B cell (primary cell): ENCODE results near the gene WFIKKN2. TPM values are rescaled to one million over a fixed set of nuclear protein-coding genes. Genes with fewer than 3 reads are reported as not detected.
A peak's percentile ranks its signal among the peaks of the same experiment; 100 is the strongest.

Experiments
- ATAC-seq: fragments of 200-7000 bp; cut with Tn5 transposase; one replicate; pipeline ENCODE4 v1.10.0; 2021; ENCODE audit warnings: low read depth, mild to moderate bottlenecking, moderate number of reproducible peaks, moderate library complexity
- CTCF ChIA-PET: fragments of 350-600 bp; sonication (Branson Sonifier 250); formaldehyde crosslinking; loops from one replicate; lab custom pipeline; 2021; ENCODE audit warnings: antibody characterized with exemption, inconsistent platforms; lab: Charles Lee
- POLR2A ChIA-PET: fragments of 350-600 bp; sonication (Branson Sonifier 250); formaldehyde crosslinking; loops from one replicate; lab custom pipeline; 2021; ENCODE audit warnings: antibody characterized with exemption; lab: Charles Lee
- DNase-seq: peaks from one replicate; pipeline ENCODE4 v3.0.0; 2013
- H2AFZ ChIP-seq: 2 replicates; pipeline ENCODE4 v1.6.1; 2012; ENCODE audit warnings: mild to moderate bottlenecking, low read depth, low read length; ENCODE audit not compliant: insufficient read depth, poor library complexity, severe bottlenecking
- H3K27ac ChIP-seq, 2 donors: 1 replicate in 1 of 2; 2 replicates in 1 of 2; pipeline ENCODE4 v1.5.1; 2012 to 2013; ENCODE audit warnings: low read length in 2 of 2, mild to moderate bottlenecking in 2 of 2, moderate library complexity in 1 of 2
- H3K27me3 ChIP-seq, 4 experiments: fragments of 200-600 bp in 1 of 4; sonication (generic) in 1 of 4; replicated peaks in 1 of 4; 1 replicate in 2 of 4; 2 replicates in 2 of 4; pipeline versions ENCODE4 v1.6.1 to v1.7.0; 2013 to 2016; ENCODE audit warnings: low read length in 3 of 4, mild to moderate bottlenecking in 2 of 4, mixed read lengths in 1 of 4, moderate library complexity in 1 of 4; ENCODE audit not compliant: insufficient read depth in 4 of 4, control insufficient read depth in 3 of 4; ENCODE audit errors: control extremely low read depth in 1 of 4
- H3K36me3 ChIP-seq, 2 experiments: replicated peaks in 1 of 2; 1 replicate in 1 of 2; 2 replicates in 1 of 2; pipeline versions ENCODE4 v1.6.1 to v1.7.1; 2013; ENCODE audit warnings: low read length in 1 of 2; ENCODE audit not compliant: insufficient read depth in 2 of 2, control insufficient read depth in 1 of 2; ENCODE audit errors: control extremely low read depth in 1 of 2, extremely low read depth in 1 of 2
- H3K4me1 ChIP-seq, 2 donors: fragments of 200-600 bp in 1 of 2; sonication (generic) in 1 of 2; 1 replicate in 1 of 2; 2 replicates in 1 of 2; pipeline versions ENCODE4 v1.5.1 to v1.6.1; 2013 to 2017; ENCODE audit warnings: low read length in 2 of 2; ENCODE audit not compliant: control insufficient read depth in 2 of 2, insufficient read depth in 2 of 2
- H3K4me2 ChIP-seq: replicated peaks from 2 replicates; pipeline ENCODE3; 2012; ENCODE audit warnings: mild to moderate bottlenecking, low read depth, low read length; ENCODE audit not compliant: poor library complexity, severe bottlenecking
- H3K4me3 ChIP-seq, 5 experiments: fragments of 200-600 bp in 1 of 5; sonication (generic) in 1 of 5; 1 replicate in 3 of 5; 2 replicates in 2 of 5; pipeline versions ENCODE4 v1.5.1 to v1.7.0; 2011 to 2016; ENCODE audit warnings: low read length in 4 of 5, mild to moderate bottlenecking in 4 of 5, low read depth in 2 of 5, control low read depth in 1 of 5, moderate library complexity in 1 of 5; ENCODE audit not compliant: insufficient read depth in 1 of 5; ENCODE audit errors: control extremely low read depth in 1 of 5, extremely low read depth in 1 of 5
- H3K79me2 ChIP-seq: fragments of 200-600 bp; sonication (generic); one replicate; pipeline ENCODE4 v1.6.0; 2016; ENCODE audit warnings: low read length; ENCODE audit not compliant: control insufficient read depth, insufficient read depth
- H3K9ac ChIP-seq: fragments of 200-600 bp; sonication (generic); 2 replicates; pipeline ENCODE4 v1.6.1; 2017; ENCODE audit warnings: mild to moderate bottlenecking, low read length, moderate library complexity
- H3K9me3 ChIP-seq, 3 donors: one replicate each; pipeline versions ENCODE4 v1.6.1 to v1.7.1; 2013; ENCODE audit warnings: low read length in 2 of 3; ENCODE audit not compliant: control insufficient read depth in 2 of 3, insufficient read depth in 1 of 3; ENCODE audit errors: control extremely low read depth in 1 of 3
- H4K20me1 ChIP-seq: 2 replicates; pipeline ENCODE4 v1.6.0; 2012; ENCODE audit warnings: mild to moderate bottlenecking, low read length; ENCODE audit not compliant: insufficient read depth, control insufficient read depth, poor library complexity, severe bottlenecking
- H3K27ac Mint-ChIP-seq: one replicate; pipeline ENCODE4 v1.8.0; 2021; ENCODE audit warnings: mixed read lengths
- H3K27me3 Mint-ChIP-seq: one replicate; pipeline ENCODE4 v1.8.0; 2021; ENCODE audit warnings: mixed read lengths
- H3K4me1 Mint-ChIP-seq: one replicate; pipeline ENCODE4 v1.8.0; 2021; ENCODE audit warnings: mixed read lengths
- H3K4me3 Mint-ChIP-seq: one replicate; pipeline ENCODE4 v1.8.0; 2021; ENCODE audit warnings: mixed read lengths
- H3K9me3 Mint-ChIP-seq: one replicate; pipeline ENCODE4 v1.8.0; 2022; ENCODE audit warnings: mixed read lengths; ENCODE audit not compliant: insufficient read depth
- CTCF ChIP-seq: fragments of 200-600 bp; IDR thresholded peaks from one replicate; pipeline ENCODE4 v1.8.0; 2022; ENCODE audit warnings: antibody characterized with exemption, mild to moderate bottlenecking
- EZH2 ChIP-seq: IDR thresholded peaks from 2 replicates; pipeline ENCODE4 v1.6.1; 2012; ENCODE audit warnings: borderline replicate concordance, low read depth, mild to moderate bottlenecking, moderate library complexity, low read length; ENCODE audit not compliant: insufficient read depth, poor library complexity, severe bottlenecking
- WGBS: methylation state at CpG from one replicate; pipeline ENCODE4 v1.1.5; 2013; ENCODE audit warnings: missing lambda C conversion rate; ENCODE audit not compliant: insufficient coverage; 5-methylcytosine and 5-hydroxymethylcytosine counted together
- intact Hi-C: fragments of 100-400 bp; cut with micrococcal nuclease; formaldehyde crosslinking; loops from one replicate; pipeline ENCODE4 v1.10.0; 2022
- polyA plus RNA-seq: library from polyadenylated mRNA; depleted of rRNA; stranded (reverse); fragments of >200 nt; gene quantifications from 2 replicates; pipeline ENCODE4 v1.2.3, GENCODE V29; 2012
- total RNA-seq, 2 donors: library from RNA; stranded (reverse); fragments of 120-200 nt in 1 of 2; gene quantifications; 1 replicate in 1 of 2; 2 replicates in 1 of 2; pipeline versions ENCODE4 v1.2.3 to v1.2.4, GENCODE V29; 2013 to 2022

The WFIKKN2 gene
- total and polyA plus RNA-seq, 2 donors (not counting 1 experiment from before 2014, with no cell fraction given) = not detected

- no peak overlapping the region for H3K27ac Mint-ChIP-seq
- POLR2A ChIA-PET = interaction anchor here (0.6 to 2.6 kb wide), 3 partner anchors 18 to 72 kb away, joined by 3 to 20 read pairs (median 3); partner anchors contain the start of gene TOB1
- Histone ChIP-seq H4K20me1 (no peaks in the 10 kb centered on the region), H2AFZ (peak overlapping the region; percentile 69), H3K27me3 (no peaks in the 10 kb centered on the region), H3K4me2 (no peak overlapping the region), H3K4me3 (no peak overlapping the region), H3K9me3 (peaks cover 0 to 6% (median 1%) of the 10 kb centered on the region in 3 donors), H3K36me3 (no peaks in the 10 kb centered on the region), H3K9ac (no peak overlapping the region), H3K4me1 (peaks cover 8 to 11% of the 10 kb centered on the region in 2 donors), H3K27ac (no peak overlapping the region), H3K79me2 (no peaks in the 10 kb centered on the region)
- TF ChIP-seq CTCF = no peak
- TF ChIP-seq EZH2 = no peak
- CTCF ChIA-PET = interaction anchor here (0.8 to 1.9 kb wide), 4 partner anchors 18 to 100 kb away, joined by 3 to 9 read pairs (median 4); partner anchors contain the start of gene TOB1
- H3K4me1 Mint-ChIP-seq = peaks cover 13% of the 10 kb centered on the region
- no peak for ATAC-seq
- no peaks in the 10 kb centered on the region for H3K9me3 Mint-ChIP-seq
- 100% methylated on average over 4 of the region's 8 CpGs for WGBS
- intact Hi-C loops = no loop called here
- no peaks in the 10 kb centered on the region for H3K27me3 Mint-ChIP-seq
- no peak for DNase-seq
- H3K4me3 Mint-ChIP-seq = no peak overlapping the region
These were observed 49.3 kb downstream of the WFIKKN2 start for GRCh38 chr17:50884439-50885311.

GRCh38 chr17:50887705-50888245 lies 52.4 kb downstream of the WFIKKN2 start:
- no peak overlapping the region for H3K4me3 Mint-ChIP-seq
- no peaks in the 10 kb centered on the region for H3K9me3 ChIP-seq
- CTCF ChIA-PET = no interaction called here

More at GRCh38 chr17:50887705-50888245, 52.4 kb downstream of the WFIKKN2 start:
- Histone ChIP-seq H3K36me3 (no peaks in the 10 kb centered on the region), H3K9ac (no peak overlapping the region), H3K79me2 (no peaks in the 10 kb centered on the region), H2AFZ (no peak overlapping the region), H3K4me2 (no peak overlapping the region), H3K4me1 (peaks cover 8 to 11% of the 10 kb centered on the region in 2 donors), H3K27me3 (no peaks in the 10 kb centered on the region), H4K20me1 (no peaks in the 10 kb centered on the region), H3K27ac (no peak overlapping the region), H3K4me3 (no peak overlapping the region)
- no peak for DNase-seq
- Mint-ChIP-seq H3K4me1 (peaks cover 11% of the 10 kb centered on the region), H3K9me3 (no peaks in the 10 kb centered on the region), H3K27me3 (no peaks in the 10 kb centered on the region), H3K27ac (no peak overlapping the region)
- POLR2A ChIA-PET = no interaction called here
- TF ChIP-seq EZH2 (no peak), CTCF (no peak)
- ATAC-seq = no peak
- 97% methylated on average over 4 of the region's 5 CpGs for WGBS
- intact Hi-C loops = no loop called here
